Measurements from ENCODE around the gene DOK5.

Gene DOK5

GRCh38 chr20:54515793-54516628 lies 40.6 kb downstream of the DOK5 start:
- no peak for DNase-seq

GRCh38 chr20:54517241-54517975 lies 42.0 kb downstream of the DOK5 start:
- no peak for DNase-seq

- no peak for DNase-seq
These were observed 49.5 kb downstream of the DOK5 start for GRCh38 chr20:54524849-54525248.

DNA sequence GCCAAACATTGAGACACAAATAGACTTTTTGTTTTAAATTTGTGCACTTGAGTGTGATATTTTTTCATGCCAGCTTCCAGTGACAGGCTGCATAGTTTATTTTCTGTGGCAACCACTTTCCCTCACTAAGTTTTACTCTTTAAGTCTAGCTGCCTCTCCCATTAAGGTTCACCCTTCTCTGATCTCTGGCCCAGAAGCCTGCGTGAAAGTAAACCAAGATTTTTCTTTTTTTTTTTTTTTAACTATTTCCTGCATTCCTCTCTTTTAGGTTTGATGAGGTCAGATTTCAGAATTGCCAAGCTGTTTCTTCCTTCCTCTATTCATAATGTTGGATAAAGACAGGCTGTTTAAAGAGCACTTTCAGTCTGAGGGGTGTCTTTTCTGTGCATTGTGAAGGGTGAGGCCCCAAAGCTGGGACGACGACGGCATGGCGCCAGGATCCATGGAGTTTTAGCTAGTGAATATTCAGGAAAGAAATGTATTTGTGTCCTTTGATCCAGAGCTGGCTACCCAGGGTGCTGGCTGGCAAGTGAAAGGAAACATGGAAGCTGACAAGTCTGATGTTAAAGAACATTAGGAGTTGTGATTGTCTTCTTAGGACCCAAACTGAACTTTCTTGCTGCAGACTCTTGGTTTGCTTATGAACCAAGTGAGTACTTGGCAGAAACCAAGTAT lies 50.7 kb downstream of the DOK5 start:
- DNase-seq: no peak

GRCh38 chr20:54526801-54527200 lies 51.4 kb downstream of the DOK5 start:
- DNase-seq: no peak

DNA sequence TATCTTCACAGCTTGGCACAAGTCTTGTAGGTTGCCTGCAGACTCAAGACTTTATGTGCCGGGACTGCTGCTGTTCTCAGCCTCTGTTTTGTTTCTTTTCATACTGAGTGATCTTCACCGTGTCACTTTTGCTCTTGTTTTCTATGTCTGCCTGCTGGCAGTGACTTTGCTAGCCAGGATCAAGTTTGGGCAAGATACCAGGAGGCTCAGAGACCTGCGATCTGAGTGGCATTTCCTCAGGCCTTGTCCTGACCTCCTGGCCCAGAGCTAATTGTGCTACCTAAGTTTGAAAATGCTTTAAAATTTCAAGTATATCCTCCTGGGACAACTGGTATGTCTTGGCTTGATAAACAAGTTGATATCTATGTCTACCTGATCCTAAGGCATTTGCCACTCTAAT lies 57.2 kb downstream of the DOK5 start:
- DNase-seq: no peak

DNA sequence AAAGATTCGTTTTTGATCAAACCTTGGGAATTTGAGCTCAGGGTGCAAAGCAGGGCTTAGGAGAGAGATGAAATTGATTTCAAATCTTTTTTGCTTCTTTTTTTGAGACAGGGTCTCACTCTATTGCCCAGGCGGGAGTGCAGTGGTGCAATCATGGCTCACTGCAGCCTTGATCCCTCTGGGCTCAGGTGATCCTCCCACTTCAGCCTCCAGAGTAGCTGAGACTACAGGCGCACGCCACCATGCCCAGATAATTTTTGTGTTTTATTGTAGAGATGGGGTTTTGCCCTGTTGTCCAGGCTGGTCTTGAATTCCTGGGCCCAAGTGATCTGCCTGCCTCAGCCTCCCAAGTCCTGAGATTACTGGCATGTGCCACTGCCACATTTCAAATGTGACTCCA lies 58.7 kb downstream of the DOK5 start:
- no peak for DNase-seq

- DNase-seq: no peak
These were observed 59.6 kb downstream of the DOK5 start for GRCh38 chr20:54535033-54535432.

DNA sequence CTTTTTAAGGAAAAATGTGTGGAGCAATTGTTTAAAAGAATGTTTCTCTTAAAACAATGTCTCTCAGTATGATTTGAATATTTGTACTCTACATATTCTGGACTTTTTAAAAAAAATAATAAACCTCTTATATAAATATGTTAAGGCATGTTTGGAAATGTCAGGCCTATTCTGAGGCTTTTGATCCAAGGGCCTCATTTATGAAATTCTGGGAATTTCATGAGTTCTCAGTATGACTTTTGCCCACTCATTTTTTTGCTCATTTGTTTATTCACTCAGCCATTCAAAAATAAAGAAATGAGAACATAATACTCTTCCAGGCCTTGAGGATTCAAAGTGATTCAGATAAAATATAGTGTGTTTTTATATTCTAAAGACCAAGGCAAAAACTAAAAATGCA lies 60.4 kb downstream of the DOK5 start:
- DNase-seq: no peak

- no peak for DNase-seq
These were observed 64.2 kb downstream of the DOK5 start for GRCh38 chr20:54539521-54540046.

DNA sequence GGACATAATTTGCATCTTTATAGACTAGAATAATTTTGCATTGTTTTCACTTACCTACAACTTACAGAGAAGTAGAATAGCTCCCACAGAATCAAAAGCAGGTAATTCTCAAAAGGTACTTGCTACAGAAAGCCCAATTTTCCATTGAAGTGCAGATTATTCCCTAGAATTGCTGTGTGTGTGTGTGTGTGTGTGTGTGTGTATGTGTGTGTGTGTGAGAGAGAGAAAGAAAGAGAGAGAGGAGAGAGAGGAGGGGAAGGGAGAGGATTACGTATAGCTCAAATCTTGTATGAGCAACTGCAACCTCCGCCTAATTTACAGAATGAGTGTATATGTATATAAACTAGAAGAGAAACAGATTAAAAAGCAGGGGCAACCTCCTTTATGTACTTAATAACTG lies 68.0 kb downstream of the DOK5 start:
- DNase-seq: no peak

DNA sequence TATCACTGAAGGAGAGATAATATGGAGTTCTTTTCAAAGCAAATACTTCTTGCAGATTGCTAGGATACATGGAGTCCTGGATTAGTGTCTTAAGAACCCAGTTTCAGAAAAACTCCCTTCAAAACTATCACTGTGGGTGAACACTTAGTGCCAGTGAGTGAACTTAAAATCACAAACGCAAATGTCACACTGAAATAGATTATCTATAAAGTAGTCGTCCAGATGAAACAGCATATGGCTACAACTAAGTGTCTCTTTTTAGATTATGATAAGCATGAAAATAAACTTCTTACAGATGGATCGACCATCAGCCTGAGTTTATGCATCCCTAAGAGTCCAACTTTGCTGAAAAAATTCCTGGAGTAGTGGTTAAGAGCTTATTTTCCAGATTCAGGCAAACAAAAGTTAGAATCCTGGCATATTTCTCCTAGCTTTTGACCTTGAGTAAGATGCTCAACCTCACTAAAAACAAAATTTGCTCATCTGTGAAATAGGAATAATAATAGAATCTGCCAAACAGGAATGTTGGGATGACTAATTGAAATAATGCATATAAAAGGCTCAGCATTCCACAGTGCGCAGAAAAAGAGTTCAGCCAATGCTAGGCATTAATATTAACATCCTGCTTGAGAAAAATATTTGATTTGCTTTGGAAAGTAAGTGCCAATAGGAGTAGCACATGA lies 70.4 kb downstream of the DOK5 start:
- DNase-seq: no peak

- DNase-seq: no peak
These were observed 73.5 kb downstream of the DOK5 start for GRCh38 chr20:54548849-54549248.

DNA sequence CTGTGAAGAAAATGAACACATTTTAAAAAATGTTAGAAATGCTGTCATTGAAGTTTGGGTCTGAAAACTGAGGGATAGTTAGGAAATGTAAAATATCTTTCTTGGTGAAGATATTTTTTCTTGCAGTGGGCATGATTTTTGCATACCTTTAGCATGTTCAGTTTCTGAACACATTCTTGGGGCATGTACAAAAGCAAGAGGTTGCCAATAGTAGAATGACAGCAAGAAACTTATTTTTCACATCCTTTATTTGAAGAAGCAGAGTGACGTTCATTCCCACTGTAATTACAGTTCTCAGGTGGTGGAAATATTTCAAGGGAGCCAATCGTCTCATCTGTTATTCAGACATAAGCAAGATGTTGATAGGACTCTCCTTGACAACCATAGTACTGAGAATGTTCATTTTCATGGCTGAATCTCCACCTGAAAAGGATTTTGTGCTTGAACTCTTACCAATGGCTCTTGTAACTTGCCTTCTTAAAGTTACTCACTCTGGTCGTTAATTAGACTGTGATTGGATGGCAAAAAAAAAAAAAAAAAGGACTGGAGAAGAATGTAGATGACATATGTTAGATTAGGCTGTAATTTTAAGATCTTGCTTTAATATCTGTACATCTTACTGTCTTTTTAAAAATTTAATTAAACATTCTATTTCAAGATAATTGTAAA lies 74.4 kb downstream of the DOK5 start:
- no peak for DNase-seq

DNA sequence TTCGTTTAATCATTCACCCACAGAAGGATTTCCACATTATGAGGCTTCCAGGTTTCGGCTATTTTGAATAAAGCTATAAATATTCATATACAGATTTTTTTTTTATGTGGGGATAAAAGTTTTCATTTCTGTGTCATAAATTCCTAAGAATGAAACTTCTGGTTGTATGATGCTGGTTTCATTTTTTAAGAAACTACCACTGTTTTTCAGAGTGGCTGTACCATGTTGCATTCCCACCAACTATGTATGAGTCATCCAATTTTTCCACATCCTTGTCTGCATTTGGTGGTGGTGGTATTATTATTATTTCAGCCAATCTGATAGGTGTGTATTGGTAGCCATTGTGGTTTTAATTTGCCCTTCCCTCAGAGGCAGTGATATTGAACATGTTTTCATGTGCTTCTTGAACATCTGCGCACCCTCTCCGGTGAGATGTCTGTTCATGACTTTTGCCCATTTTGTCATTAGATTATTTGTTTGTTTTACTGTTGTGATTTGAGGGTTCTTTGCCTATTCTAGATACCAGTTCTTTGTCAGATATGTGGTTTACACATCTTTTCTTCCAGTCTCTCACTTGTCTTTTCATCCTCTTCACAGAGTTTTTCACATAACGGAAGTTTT lies 75.5 kb downstream of the DOK5 start:
- no peak for DNase-seq

DNA sequence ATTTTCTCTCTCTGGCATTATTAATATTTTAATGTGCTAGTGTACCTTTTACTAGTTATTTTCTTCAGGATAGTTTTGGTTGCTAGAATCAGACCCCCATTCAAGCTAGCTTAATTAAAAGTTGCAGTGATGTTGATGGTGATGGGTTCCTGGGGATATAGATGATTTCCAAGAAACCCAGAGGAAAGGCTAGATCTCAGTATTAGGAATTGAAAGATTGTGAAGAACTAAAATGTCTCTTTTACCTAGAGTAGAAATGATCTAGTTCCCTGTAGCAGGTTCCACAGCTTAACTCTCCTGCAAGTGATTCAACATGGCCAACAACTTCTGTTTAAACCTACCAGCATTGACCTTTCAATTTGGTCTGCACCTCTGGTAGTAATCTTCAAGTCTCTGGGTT lies 78.6 kb downstream of the DOK5 start:
- DNase-seq: no peak

DNA sequence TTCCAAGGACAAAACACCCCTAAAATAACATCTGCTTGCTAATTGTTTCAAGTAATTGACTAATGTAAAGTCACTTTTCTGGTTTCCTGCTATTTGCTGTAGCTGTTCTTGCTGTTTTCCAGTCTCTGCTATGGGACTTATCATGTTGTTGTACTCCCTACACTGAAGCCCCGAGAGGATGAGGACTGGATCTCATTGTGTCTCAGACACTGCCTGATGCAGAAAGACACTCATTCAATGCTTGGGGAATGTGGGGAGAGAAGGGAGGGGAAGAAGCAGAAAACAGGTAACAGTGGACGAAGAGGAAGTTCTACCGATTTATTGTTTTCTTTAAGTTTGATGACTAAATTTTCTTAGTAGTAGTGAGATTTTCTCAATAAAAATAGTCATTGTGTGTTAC lies 79.8 kb downstream of the DOK5 start:
- no peak for DNase-seq

DNA sequence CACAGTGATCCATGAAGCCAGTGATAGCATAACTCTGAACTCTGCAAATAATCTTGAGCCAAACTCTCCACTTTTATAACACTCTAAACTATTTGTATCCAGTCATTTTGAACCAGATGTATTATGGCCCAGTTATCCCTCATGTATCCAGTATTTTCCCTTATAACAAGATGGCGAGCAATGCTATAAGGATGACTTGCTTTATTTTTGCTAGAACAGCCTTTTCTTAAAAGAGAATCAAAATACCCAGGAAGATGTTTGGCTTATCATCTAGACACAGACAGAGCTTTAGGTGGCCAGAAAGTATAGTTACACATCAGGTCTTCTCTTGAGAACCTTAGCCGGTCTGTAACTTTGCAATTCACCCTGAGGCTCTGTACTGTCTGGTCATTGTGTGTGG lies 81.0 kb downstream of the DOK5 start:
- no peak for DNase-seq

DNA sequence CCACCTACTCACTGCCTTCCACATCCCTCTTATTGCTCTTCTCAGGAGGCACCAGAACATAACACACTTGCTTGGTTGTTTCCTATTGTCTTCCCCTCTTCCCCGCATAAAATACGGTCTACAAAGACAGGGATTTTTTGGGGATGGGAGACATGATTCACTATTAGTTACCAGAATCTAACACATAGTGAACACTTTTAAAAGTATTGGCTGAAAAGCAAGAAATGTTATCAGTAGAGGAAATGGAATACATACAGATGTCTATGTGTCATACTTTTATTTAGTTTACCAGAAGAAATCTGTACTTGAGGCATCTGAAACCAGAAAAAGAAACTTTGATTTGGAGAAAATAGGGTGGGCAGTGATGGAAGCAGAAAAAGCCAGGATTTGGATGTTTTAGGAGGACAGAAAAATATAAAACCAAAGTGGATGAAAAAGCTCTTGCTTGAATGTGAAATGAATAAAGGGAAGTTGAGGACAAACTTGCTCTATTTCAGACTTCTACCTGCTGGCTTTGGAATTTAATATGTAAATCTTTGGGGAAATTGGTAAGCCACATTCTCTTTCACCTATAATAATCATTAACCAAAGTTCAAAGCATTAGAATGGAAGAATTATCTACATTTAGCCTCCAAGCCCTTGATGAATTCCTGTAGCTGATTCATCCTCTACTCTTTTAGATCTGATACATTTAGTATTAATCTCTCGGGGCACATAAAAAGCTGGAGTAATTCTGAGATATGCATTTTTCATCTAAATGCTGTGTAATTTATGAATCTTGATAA lies 82.6 kb downstream of the DOK5 start:
- DNase-seq: no peak

- no peak for DNase-seq
These were observed 84.5 kb downstream of the DOK5 start for GRCh38 chr20:54559890-54560289.

DNA sequence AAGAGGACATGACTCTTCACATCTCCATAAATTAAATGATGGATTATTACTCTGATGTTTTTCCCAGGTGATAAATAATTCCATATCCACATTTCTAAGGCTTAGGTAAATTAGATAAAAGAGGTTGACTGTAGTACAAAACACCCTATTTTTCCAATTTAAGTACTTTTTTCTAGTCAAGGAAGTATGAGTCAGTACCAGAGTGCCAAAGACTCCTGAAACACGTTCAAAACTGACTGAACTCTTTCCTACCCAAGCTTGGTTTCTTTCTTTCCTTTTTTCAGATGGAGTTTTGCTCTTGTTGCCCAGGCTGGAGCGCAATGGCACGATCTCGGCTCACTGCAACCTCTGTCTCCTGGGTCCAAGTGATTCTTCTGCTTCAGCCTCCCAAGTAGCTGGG lies 85.0 kb downstream of the DOK5 start:
- DNase-seq: no peak

Data from amniotic stem cell (primary cell).